ENCODE measurements around the gene LKAAEAR1. TPM values are rescaled to one million over a fixed set of nuclear protein-coding genes. Genes with fewer than 3 reads are reported as not detected.

The LKAAEAR1 gene
- total and polyA plus RNA-seq, 2 of the 13 experiments (the other 11 are each of a cell fraction or from before 2014, with no cell fraction given), result not detected

- TF ChIP-seq ZNF18 (CRISPR knock-in tag; IDR thresholded peaks at IDR 0.05; ENCODE audit: insufficient replicate concordance) (no peak), RXRB (CRISPR knock-in tag; IDR thresholded peaks at IDR 0.05; ENCODE audit: borderline replicate concordance) (no peak), GTF3A (CRISPR knock-in tag; conservative IDR thresholded peaks at IDR 0.05) (no peak), HNRNPH1 (optimal IDR thresholded peaks at IDR 0.05; ENCODE audit: low read depth, low read length) (no peak), SSRP1 (CRISPR knock-in tag; IDR thresholded peaks at IDR 0.05) (peak; percentile 59; the same call in 1 of the 2 replicates), ZNF552 (CRISPR knock-in tag; IDR thresholded peaks at IDR 0.05; ENCODE audit: borderline replicate concordance) (0 out of 2 replicates have a peak, but pooled peaks have one; percentile 86), TBP (CRISPR knock-in tag; IDR thresholded peaks at IDR 0.05) (no peak; the same call in 1 of the 2 replicates), KLF15 (CRISPR knock-in tag; IDR thresholded peaks at IDR 0.05; ENCODE audit: borderline replicate concordance) (no peak), ATF2 (CRISPR knock-in tag; IDR thresholded peaks at IDR 0.05) (no peak), DMAP1 (CRISPR knock-in tag; IDR thresholded peaks at IDR 0.05) (peak; percentile 60), TBX2 (CRISPR knock-in tag; IDR thresholded peaks at IDR 0.05; ENCODE audit: borderline replicate concordance) (no peak), HOXA3 (CRISPR knock-in tag; IDR thresholded peaks at IDR 0.05) (peak; percentile 22; the same call in 1 of the 2 replicates), KDM1A (CRISPR knock-in tag; IDR thresholded peaks at IDR 0.05) (peak; percentile 83; the same call in 1 of the 2 replicates), ZNF274 (CRISPR knock-in tag; IDR thresholded peaks at IDR 0.05) (no peak), ZNF180 (CRISPR knock-in tag; IDR thresholded peaks at IDR 0.05; ENCODE audit: borderline replicate concordance, low read depth) (no peak), ZNF501 (CRISPR knock-in tag; IDR thresholded peaks at IDR 0.05) (no peak; the same call in none of the 2 replicates), SRSF1 (optimal IDR thresholded peaks at IDR 0.05; ENCODE audit: low read depth, low read length) (peak; percentile 88), ZNF543 (CRISPR knock-in tag; IDR thresholded peaks at IDR 0.05) (no peak), HOXA7 (CRISPR knock-in tag; IDR thresholded peaks at IDR 0.05) (no peak), FOSL1 (CRISPR knock-in tag; IDR thresholded peaks at IDR 0.05; ENCODE audit: borderline replicate concordance) (no peak), SOX5 (CRISPR knock-in tag; IDR thresholded peaks at IDR 0.05; ENCODE audit: borderline replicate concordance) (no peak), GABPB1 (CRISPR knock-in tag; IDR thresholded peaks at IDR 0.05) (peak; percentile 64; the same call in 1 of the 2 replicates), NR2F1 (CRISPR knock-in tag; IDR thresholded peaks at IDR 0.05) (no peak), RCOR2 (CRISPR knock-in tag; IDR thresholded peaks at IDR 0.05) (peak; percentile 88), ZNF225 (CRISPR knock-in tag; IDR thresholded peaks at IDR 0.05) (no peak), MTA3 (CRISPR knock-in tag; IDR thresholded peaks at IDR 0.05) (no peak), ELF3 (CRISPR knock-in tag; IDR thresholded peaks at IDR 0.05) (no peak), ZBTB34 (CRISPR knock-in tag; IDR thresholded peaks at IDR 0.05) (no peak)
Measured at GRCh38 chr20:64079273-64080012, 4.8 kb downstream of the LKAAEAR1 start, which contains the start of gene RGS19 (continued).

Measured in HepG2 (cell line).